Activated gamma-delta T cell (primary cell): Measurements from ENCODE around the gene DNAJC11.
"Not testable (repeated sequence)": the region's sequence is repeated elsewhere in the genome, so short reads cannot be mapped to it uniquely, and the experiment has no call there.

Source experiments
- DNase-seq: peaks from one replicate; lab custom pipeline; 2025; lab: John Stamatoyannopoulos, UW

The DNAJC11 gene

DNA sequence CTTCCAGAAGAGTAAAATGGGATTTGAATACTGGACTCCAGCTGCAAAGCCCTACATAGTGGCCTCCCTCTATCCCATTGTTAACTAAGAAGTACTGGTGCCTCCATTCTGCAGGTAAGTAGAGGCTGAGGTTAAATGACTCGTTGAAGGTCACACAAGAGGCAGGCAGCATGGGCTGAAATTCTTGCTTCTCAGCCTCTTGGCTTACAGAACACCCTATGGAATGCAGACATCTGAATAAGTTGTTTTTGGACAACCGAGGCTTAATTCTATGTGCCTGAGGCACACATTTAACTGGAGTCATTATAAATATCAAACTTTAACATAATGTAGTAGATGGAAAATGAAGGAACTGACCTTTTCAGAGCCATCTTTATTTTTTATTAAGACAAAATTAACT lies 5.7 kb downstream of the DNAJC11 start:
- DNase-seq, result no peak

DNA sequence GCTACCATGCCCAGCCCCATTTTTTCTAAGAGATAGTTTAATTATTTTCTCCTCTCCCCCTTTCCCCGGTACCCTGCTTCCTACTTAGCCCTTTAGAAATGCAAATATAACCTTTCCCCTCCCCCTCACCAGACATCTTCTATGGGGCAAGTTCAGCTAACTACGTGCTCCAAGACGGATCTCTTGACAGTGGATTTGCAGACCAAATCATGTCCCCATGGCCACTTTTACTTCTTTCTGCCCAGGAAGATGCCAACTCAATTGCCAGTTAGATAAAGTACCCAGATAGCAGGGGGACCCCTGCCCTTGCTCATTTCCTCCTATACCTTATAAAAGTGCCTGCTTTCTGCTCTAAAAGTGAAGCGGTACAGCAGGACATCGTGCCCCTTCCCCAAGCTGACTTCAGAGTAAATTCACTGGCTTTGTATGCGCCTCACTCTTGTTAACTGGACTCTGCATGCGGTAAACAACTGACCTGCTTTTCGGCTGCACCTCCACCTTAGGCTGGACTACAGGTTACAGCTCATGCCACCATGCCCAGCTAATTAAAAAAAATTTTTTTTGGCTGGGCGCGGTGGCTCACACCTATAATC lies 7.4 kb downstream of the DNAJC11 start:
- no peak for DNase-seq

DNA sequence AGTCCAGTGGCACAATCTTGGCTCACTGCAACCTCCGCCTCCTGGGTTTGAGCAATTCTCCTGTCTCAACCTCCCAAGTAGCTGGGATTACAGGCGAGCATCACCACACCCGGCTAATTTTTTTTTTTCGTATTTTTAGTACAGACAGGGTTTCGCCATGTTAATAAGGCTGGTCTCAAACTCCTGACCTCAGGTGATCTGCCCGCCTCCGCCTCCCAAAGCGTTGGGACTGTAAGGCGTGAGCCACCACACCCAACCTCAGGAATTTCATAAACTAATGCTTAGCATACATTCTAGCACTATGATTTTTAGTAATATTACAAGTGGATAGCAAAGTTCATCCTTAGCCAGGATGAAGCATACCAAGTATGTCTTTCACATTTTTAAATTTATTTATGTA lies 8.7 kb downstream of the DNAJC11 start:
- no peak for DNase-seq

DNA sequence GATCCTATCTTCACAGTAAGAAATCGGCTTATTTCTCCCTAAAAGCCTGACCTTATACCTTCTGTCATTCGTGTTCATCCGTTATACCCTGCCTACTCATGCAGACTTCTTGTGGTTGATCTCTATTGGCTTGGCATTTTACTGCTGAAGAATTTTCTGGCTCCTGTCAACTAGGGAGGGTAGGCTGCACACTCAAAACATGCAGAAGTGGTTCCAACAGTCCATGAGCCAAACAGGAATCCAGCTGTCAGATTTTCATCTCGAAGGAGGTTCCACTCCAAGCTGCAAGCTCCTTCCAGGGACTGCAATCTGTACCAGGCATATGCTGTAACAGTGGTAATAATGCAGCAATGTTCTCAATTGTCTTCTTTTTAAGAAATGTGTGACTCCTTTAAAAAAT lies 10.1 kb downstream of the DNAJC11 start:
- DNase-seq, result no peak

DNA sequence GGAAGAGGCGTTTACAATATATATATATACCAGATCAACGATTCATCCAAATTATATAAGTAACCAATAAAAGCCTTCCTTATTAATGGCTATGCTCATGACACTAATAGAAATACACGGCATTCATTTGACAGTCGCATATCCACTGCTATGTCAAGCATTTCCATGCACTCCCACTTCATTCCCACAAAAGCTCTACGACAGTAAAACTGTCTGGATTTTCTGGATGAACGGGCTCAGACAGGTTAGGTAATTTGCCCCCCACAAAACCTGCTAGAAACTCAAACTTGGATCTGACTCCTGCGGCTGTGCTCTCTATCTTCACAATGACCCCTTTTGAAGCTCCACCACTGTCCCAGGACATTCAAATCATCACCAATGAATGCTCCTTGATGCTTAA lies 11.4 kb downstream of the DNAJC11 start:
- no peak for DNase-seq

DNA sequence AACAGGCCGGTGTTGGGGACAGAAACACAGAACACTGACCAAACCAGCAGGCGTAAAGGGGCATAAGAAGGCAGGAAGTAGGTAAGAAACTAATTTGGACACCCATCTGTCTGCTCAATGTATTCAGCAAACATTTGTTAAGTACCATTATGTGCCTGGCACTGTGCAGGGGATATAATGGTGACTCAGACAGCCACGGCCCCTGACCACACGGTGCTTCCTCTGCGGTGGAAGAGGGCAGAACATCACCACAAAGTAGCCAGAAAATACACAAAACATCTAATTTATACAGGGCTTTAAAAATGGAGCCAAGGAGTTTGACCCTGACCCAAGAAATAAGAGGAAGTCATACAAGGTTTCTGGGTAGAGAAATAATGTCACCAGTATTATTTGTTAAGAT lies 12.9 kb downstream of the DNAJC11 start:
- DNase-seq, result no peak

DNA sequence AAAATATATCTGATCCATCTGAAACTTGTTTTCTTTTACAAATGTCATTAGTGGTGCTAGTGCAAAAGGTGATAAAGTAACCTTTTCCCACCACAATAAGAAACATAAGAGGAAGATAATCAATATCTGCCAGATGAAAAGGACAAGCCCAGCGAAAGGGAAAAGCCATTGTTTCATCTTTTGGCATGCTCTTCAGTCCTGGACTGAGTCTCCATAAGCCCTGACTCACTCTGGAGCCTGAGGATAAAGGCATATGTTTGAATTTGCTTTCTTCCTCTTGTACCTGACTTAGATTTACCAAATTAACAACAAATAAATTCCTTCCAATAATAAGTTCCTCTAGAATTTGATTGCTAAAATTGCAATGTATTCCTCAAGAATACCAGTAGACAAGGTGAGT lies 13.6 kb downstream of the DNAJC11 start:
- DNase-seq, result no peak

DNA sequence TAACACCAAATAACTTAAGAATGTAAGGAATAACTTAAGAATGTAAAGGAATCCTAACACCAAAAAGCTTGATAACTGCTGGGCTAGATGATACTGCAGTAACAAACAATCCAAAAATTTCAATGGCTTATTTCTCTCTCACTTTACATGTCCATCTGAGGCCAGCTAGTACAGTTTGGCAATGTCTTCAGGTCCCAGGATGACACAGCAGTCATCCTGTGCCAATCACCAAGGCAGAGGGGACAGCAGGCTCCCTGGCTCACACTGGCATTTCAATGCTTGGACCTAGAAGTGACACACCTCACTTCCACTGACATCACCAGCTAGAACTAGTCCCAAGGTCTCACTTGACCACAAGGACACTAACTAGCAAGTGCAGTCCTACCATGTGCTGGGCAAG lies 15.3 kb downstream of the DNAJC11 start:
- DNase-seq, result no peak

DNA sequence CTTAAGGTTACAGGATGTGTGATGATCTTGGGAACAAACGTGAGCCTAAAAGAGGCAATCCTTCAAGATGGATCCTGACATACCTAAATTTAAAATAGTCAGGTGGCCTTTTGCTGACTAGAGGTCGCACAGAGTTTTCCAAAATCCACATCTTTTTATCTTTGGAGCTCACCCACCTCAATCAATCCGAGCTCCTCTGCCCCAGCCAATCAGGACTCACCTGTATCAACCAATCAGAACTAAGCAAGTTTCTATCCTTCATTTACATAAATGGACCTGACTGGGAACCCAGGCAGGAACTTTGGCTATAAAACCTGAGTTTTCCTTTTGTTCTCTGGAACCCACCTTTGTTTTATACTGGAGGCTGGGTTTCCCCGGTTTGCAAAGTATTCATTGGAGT lies 16.2 kb downstream of the DNAJC11 start:
- DNase-seq, result no peak

DNA sequence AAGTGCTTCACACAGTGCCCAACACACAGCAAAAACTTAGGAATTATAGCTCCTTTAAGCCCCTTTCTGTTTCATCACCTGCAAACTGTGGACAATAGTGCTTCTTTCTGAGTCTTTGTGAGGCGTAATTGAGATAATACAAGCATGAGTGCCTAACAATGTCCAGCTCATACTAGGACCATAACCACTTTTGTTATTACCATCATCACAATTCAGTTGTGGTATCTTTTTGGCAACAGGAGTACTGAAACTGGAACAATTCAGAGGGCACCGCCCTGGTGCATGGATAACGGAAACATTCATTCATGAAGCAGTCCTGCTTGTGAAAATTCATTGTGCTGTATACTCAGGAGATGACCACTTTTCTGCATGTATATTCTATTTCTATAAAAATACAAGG lies 18.2 kb downstream of the DNAJC11 start:
- no peak for DNase-seq

DNA sequence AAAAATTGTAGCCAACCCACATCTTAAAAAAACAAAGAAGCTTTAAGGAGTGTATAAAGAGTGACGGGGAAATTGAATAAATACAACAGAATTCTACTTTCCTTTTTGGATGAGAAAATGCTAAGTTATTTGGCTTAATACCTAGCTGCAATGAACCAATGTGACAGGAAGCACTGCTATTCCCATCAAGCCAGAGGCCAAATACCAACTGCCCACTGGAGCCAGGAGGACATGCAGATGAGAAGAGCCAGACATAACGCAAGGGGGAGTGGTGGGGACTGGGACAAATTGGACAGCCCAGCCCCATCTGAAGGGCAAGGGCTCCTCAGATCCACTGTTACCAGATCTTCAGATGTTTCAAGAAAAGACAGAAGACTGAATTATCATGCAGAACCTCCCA lies 25.7 kb downstream of the DNAJC11 start:
- no peak for DNase-seq

DNA sequence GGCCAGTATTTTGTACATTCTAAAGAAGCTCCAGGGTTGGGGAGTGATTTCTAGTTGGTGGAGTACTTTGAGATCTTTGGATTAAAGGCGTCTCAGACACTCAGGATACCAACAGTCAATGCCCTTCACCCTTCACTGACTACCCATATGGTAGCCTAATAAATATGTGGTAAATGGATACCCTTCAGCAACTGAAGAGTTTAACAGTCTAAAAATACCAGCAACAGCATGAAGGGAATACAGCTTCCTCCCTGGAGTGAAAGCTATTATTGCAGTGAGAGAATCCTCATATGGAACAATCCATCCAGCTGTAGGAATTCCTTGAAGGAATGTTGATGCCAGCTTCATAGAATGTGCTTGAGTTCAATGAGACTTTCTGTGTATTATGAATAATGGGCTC lies 26.8 kb downstream of the DNAJC11 start:
- DNase-seq, result no peak

DNA sequence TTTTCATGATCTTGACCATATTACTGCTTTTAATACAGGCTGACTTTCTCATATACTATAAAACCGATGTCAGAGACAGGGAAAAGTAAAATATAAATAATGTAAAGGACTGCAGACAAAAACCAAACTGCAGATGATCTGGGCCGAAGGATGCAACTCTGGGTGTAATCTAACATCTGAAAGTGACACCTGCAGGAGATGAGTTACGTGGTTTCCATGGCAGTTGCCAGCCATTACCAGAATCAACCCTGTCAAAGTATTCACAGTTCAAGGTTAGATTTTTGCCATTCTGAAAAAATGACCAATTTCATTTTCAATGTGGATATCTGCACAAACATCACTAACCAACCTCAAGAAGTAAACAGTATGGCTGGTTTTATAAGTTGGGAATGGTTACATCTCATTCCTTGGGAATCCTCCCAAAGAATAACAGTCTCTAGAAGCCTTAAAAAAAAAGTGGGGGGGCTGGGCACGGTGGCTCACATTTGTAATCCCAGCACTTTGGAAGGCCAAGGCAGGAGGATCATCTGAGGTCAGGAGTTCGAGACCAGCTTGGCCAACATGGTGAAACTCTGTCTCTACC lies 27.7 kb downstream of the DNAJC11 start:
- no peak for DNase-seq

DNA sequence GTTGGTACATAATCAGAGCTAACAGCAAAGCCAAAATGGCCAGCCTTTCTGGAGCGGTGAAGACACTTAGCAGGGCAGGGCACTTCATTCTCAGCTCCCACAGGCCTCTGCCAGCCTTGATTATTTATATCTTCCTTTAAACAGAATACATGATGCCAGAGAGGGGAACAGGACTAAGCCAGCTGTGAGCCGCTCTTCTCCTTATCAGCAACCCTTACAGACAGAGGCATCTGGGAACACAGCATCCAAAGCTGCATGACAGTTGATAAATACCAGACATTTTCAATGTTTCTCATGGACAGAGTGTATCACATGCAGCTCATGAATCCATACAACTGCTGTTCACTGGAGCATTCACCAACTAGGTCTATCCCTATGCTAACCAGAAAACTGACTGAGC lies 29.1 kb downstream of the DNAJC11 start:
- no peak for DNase-seq

DNA sequence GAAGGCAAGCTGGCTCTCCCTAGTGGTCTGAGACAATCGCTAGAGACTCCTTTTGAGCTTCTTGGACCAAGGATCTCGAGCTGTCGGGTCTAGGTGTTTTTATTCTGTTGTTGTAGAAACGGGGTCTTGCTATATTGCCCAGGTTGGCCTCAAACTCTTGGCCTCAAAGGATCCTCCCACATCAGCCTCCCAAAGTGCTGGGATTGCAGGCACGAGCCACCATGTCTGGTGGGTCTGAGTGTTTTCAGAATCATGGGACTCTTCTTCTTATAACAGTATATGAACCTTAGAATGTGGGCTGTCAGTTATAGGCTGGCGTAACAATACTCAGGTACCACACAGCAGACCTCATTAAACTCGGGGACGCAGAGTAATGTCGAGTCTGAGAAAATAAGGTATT lies 33.1 kb downstream of the DNAJC11 start:
- DNase-seq, result no peak

DNA sequence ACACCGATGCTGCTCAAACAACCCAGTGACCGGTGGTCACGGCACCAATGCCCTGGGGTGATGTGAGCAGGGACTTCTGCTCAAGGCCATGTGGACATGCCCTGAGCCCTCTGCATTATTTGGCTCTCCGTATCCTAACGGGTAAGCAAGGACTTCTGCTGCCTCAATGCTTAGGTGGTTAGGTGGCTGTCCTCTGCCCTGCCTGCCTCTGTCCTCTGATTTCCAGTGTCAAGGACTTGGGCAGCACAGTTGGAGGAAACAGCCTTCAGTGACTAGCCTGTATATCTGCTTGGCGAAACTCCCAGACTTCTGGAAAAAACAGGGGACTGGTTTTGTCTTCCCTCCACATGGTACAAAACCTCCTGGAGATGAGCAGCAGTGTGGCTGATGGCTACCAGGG lies 34.5 kb downstream of the DNAJC11 start:
- no peak for DNase-seq

DNA sequence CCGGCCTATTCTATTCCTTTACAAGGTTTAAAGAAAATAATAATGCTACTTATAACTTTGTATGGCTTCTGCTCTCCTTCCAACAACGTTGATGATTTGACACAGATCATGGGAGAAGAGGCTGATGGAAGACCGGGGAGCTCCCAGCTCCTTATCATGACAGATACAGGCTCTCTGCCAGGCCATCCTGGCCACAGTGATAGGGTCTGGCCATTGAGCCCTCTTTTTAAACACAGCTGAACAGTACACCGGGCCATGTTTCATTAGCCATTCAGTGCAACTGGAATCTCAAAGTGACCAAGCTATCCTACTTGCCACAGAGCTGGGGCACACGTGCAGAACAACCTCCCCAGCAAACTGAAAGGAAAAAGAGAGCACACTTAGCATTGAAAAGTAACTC lies 34.9 kb downstream of the DNAJC11 start:
- no peak for DNase-seq

DNA sequence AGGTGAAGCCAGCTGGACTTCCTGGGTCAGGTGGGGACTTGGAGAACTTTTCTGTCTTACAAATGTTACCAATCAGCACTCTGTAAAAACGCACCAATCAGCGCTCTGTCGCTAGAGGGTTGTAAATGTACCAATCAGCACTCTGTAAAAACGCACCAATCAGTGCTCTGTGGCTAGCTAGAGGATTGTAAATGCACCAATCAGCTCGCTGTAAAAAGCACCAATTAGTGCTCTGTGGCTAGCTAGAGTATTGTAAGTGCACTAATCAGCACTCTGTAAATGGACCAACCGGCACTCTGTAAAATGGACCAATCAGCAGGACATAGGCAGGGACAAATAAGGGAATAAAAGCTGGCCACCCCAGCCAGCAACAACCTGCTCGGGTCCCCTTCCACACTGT lies 39.1 kb downstream of the DNAJC11 start:
- not testable (repeated sequence) for DNase-seq

DNA sequence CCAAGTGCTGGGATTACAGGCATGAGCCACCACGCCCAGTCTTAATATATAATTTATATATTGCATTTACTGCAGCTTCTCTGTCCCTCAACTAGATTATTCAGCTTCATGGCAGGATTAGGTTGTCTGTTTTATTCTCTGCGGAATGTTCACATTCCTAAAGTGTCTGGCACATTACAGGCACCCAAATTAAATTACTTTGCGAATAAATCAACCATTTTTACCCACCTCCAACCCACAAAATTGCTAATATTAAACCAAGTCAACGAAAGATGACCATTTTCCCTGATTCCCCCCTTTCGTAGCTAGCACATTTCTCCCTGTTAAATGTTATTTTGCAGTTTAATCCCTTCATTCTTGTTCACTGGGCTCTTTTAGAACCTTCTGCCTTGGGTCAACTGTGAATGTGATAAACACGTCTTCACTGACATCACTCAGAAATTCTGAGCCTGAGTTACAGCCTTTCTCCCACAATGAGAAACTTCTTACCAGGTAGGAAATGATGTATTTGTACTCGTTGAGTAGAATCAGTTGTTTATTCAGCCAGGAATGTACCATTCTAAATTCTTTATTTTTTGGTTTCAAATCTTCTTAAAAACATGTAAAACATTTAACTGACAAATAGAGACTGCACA lies 41.1 kb downstream of the DNAJC11 start:
- DNase-seq, result no peak

DNA sequence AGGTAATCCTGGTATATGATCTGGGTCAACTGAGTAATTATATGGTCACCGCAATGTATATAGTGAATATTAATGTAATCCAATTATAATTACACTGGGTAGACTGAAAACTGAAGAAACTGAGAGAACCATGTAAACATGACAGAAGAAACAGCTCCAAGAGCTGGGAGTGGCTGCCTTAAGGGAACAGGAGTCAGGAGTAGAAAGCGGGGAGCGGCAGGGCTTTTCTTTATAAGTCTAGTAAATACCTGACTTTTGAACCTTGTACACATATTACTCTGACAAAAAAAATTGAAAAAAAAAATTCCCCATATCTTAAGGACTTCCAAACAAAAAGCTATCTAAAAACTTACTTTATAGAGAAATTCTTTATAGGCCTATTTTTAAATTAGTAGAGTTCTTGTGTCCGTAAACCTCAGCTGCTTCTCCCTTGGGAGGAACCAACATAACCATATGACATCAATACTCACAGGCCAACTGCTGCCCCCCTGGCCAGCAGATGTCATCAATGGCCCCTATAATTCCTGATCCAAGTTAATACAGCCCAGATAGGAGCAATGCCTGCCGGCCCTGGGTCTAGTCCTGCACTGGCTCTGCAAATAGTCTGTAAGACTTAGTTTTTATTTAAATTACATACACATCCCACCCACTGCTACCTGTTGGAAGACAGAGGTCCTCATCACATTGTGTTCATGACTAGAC lies 43.1 kb downstream of the DNAJC11 start:
- DNase-seq, result no peak

DNA sequence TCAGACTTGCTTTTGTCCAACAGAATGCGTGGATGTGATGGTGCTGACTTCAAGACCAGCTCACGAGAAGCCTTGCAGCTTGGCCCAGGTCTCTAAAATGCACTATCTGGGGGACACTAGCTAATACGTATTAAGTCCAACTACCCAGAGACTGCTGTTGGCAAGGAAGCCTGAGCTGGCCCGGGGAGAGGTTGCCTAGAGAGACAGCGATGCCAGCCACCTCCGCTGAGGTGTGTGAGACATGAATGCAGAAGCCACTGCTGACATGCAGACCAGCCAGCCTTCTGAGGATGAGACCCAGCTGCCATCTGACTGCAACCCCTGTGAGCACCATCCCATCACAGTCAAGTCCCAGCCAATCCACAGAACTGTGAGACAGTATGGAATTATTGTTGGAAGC lies 44.5 kb downstream of the DNAJC11 start:
- DNase-seq, result no peak

DNA sequence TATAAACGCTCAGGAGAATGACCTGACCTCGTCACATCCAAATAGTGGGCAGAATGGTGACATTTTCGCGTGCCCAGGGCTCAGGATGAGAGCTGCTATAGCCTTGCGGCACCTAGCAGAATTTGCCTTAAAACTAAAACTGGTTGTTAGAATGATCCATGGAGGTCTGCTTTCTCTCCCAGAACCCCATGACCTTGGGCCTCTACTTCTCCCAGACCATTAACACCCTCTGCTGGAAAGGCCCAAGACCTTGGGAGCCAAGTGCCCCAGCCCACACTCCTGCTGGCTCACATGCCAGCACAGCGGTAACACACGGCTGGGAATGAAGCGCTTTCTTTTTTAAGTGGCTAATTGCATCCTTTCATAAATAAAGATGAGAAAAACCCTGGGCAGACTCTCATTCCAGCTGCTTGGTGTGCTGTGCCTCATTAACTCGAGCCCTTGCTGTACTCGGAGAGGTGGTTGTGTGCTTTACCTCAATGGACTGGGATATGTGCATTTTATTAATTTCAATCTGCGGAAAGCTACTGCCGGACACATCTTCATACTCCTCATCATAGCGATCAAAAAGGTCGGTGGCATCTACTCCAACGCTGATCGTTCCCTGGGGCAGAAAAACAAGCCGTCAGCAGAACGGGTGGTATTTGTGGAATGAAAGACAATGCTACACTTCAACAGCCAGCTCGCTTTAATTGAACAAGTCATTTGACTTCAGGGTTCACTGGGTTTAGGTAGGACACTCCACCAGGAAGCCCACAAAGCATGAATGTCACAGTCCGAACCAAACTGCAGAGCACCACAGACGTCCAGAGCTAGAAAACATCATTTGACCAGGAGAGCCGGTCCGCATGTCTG lies 48.0 kb downstream of the DNAJC11 start:
- DNase-seq, result no peak
